A549 treated with AZD9567 at 1 μM for 4 hours (cell line): ENCODE results near the gene HPD. TPM values are rescaled to one million over a fixed set of nuclear protein-coding genes. Genes with fewer than 3 reads are reported as not detected.

Source experiments
- total RNA-seq: library from RNA; stranded (reverse); fragments of 200-300 nt; extraction: Qiagen RNA extraction; gene quantifications from 5 replicates; pipeline ENCODE4 v1.2.3, GENCODE V29; 2022; ENCODE audit not compliant: insufficient read depth

HPD gene
- total RNA-seq = 1.5 to 1.9 TPM (median 1.8 TPM) in 4 of 5 replicates, not detected in the other

DNA sequence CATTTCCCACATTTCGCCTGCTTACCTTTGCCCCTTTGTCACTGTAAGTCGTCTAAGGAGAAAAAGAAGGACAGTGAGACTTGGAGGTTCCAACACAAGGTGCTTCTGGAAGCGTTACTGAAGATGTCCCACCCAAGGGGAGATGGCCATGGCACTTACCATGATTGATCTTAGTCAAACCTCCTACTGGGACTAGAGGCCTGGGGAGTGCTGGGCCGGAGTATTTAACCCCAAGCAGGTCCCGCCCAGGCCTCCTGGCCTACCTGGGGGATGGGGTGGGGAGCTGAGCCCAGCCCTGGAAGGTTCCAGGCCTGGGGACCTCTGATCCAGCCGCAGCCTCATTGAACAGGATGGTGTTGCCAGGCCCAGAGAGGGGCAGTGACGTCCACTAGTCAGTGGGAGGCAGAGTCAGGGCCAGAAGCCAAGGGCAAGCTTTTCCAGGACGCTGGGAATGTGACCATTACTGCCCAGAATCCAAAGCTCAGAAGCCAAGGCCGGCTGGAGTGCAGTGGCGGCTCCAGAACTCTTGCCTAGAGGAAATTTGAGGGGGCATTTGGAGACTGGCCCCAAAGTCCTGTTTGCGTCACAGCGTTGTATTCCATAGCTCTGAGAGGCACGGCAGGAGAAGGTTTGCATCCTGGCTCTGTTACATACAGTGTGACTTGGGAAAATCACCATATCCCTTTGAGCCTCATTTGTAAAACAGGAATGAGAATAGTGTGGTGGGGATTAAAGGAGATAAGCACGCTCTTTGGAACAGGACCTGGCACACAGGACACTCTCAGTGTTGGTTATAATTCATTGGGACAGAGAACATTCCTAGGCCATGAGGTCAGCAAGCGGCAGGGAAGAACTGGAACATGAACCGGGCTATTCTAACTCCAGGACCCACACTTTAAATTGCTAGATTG lies at the start of gene HPD:
Gene HPD (minus strand): TSS at position 198 of the 911 bp plus-strand sequence. CDS start 36 bp downstream, at position 162.

DNA sequence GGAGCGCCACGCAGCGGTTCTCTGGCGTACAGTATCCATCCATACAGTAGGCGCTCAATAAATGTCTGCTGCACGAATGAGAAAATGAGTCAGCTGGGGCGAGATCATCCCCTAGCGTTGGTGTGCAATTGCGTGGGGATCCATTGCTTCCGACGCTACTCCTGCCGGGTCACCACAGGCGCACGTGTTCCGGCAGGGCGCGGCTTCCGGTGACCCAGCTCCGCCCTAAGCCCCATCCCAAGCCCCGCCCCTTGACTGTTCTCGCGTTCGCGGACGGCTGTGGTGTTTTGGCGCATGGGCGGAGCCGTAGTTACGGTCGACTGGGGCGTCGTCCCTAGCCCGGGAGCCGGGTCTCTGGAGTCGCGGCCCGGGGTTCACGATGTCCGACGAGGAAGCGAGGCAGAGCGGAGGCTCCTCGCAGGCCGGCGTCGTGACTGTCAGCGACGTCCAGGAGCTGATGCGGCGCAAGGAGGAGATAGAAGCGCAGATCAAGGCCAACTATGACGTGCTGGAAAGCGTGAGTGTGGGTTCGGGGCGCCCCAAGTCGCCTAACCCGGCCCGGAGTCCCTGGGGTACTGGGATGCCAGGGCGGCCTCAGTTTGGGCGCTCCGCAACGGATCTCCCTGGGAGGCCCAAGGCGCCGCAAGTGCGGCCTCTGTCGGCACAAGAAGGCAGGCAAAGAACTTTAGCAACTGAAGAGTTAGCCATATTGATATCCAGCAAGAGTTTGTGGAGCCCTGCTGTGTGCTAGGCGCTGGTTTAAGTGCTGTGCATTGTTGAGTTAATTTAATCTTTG lies 30.0 kb upstream of the HPD start, which contains the start of gene PSMD9:
Gene PSMD9 (plus strand): TSS at position 313 of the 796 bp plus-strand sequence. CDS start 67 bp downstream, at position 380.

DNA sequence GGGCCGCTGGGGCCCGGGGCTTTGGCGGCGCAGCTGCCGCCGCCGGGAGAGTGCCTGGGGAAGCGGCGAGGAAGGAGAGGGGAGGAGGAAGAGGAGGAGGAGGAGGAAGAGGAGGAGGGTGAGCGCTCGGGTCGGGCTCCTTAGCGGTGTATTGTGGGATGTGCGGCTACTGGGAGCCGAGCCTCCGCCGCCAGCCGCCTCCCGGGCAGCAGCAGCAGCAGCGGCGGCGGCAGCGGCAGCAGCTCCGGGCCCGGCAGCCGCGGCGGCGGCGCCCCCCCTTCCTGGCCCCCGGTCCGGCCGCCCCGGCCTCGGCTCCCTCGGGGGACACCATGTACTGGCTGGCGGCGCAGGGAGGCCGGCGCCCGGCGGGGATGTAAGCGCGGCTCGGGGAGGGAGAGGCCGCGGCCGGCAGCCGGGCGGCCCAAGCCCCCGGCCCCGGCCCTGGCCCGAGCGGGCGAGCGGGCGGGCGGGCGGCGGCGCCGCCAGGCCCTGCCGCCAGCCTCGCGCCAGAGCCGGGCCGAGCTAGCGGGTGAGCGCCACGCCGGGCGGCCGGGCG lies 54.7 kb downstream of the HPD start, which contains the start of gene SETD1B:
Gene SETD1B (plus strand): TSS at position 149 of the 556 bp plus-strand sequence. CDS start 729 bp downstream, outside the sequence.

DNA sequence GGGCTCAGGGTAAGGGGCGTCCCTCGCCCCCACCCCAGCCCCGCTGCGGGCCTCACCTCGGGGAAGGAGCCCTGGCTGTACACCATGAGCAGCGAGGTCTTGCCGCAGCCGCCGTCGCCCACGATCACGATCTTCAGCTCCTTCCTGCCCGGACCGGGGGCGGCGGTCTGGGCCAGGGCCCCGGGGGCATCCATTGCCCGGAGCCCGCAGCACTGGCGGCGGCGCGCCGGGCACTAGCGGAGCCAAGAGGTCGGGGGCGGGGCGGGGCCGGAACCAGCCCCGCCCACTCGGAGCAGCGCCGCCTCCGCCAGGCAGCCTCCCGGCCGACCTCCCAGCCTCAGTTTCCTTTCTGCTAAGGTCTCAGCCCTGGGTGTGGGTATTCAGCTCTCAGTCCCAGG lies 65.2 kb downstream of the HPD start, which contains the start of gene RHOF:
Gene RHOF (minus strand): TSS at position 249 of the 398 bp plus-strand sequence. CDS start 55 bp downstream, at position 194.

Other genes with a start within 250 kb of the HPD start
- gene ORAI1, start 232.3 kb downstream of the HPD start, total RNA-seq = 24.9 to 39.2 TPM (median 38.6 TPM) in 5 replicates
- gene MORN3, start 189.2 kb downstream of the HPD start, total RNA-seq = 0.15 to 0.30 TPM (median 0.22 TPM) in 4 of 5 replicates, not detected in the other
- 15.3 to 16.7 TPM (median 16.1 TPM) in 5 replicates for gene TMEM120B, start 146.1 kb downstream of the HPD start, total RNA-seq
- 96.7 to 103 TPM (median 101 TPM) in 5 replicates for gene RHOF, start 65.2 kb downstream of the HPD start, total RNA-seq
- gene SETD1B, start 54.9 kb downstream of the HPD start, total RNA-seq = 7.3 to 13.7 TPM (median 12.2 TPM) in 5 replicates
- 129 to 158 TPM (median 132 TPM) in 5 replicates for gene PSMD9, start 29.9 kb upstream of the HPD start, total RNA-seq
- gene CFAP251, start 59.7 kb upstream of the HPD start, total RNA-seq = 0.93 to 1.4 TPM (median 1.2 TPM) in 4 of 5 replicates, not detected in the other
- 10.3 to 12.0 TPM (median 11.0 TPM) in 5 replicates for gene BCL7A, start 163.0 kb upstream of the HPD start, total RNA-seq
- gene MLXIP, start 219.9 kb upstream of the HPD start, total RNA-seq = 28.7 to 40.8 TPM (median 40.2 TPM) in 5 replicates